CD8-positive, alpha-beta memory T cell (primary cell): Measurements from ENCODE around the gene RNASE12. TPM values are rescaled to one million over a fixed set of nuclear protein-coding genes. Genes with fewer than 3 reads are reported as not detected.
"Not testable (repeated sequence)": the region's sequence is repeated elsewhere in the genome, so short reads cannot be mapped to it uniquely, and the experiment has no call there.

Source experiments
- CTCF ChIA-PET: fragments of 350-600 bp; sonication (Branson Sonifier 250); formaldehyde crosslinking; loops from one replicate; lab custom pipeline; 2021; ENCODE audit warnings: antibody characterized with exemption; lab: Charles Lee
- POLR2A ChIA-PET: fragments of 350-600 bp; sonication (Branson Sonifier 250); formaldehyde crosslinking; loops from one replicate; lab custom pipeline; 2021; ENCODE audit warnings: antibody characterized with exemption; lab: Charles Lee
- DNase-seq, 5 donors: peaks; one replicate each; pipeline versions ENCODE4 v3.0.0 to v3.0.0-alpha.2; 2020 to 2022; ENCODE audit warnings: mixed read lengths in 1 of 5
- H3K27ac ChIP-seq: one replicate; pipeline ENCODE4 v1.7.0; 2013; ENCODE audit warnings: low read depth, mild to moderate bottlenecking, low read length, moderate library complexity
- H3K27me3 ChIP-seq: 2 replicates; pipeline ENCODE4 v1.7.0; 2013; ENCODE audit warnings: low read length, mild to moderate bottlenecking; ENCODE audit not compliant: insufficient read depth, poor library complexity, severe bottlenecking
- H3K36me3 ChIP-seq: 2 replicates; pipeline ENCODE4 v1.7.0; 2013; ENCODE audit warnings: mild to moderate bottlenecking, low read length, moderate library complexity; ENCODE audit not compliant: insufficient read depth
- H3K4me1 ChIP-seq: 2 replicates; pipeline ENCODE4 v1.7.0; 2013; ENCODE audit warnings: mild to moderate bottlenecking, low read length, moderate library complexity; ENCODE audit not compliant: insufficient read depth
- H3K4me3 ChIP-seq: 2 replicates; pipeline ENCODE4 v1.7.0; 2013; ENCODE audit warnings: mild to moderate bottlenecking, low read length
- H3K9me3 ChIP-seq: 2 replicates; pipeline ENCODE4 v1.7.0; 2013; ENCODE audit warnings: mild to moderate bottlenecking, low read length
- H3K27ac Mint-ChIP-seq, 8 donors: one replicate each; pipeline ENCODE4 v1.8.0; 2020 to 2021; ENCODE audit warnings: mixed read lengths in 8 of 8, mild to moderate bottlenecking in 6 of 8, inconsistent platforms in 3 of 8, moderate library complexity in 3 of 8
- H3K27me3 Mint-ChIP-seq, 2 donors: one replicate each; pipeline ENCODE4 v1.8.0; 2020 to 2021; ENCODE audit warnings: mixed read lengths in 2 of 2, mild to moderate bottlenecking in 1 of 2, moderate library complexity in 1 of 2
- H3K36me3 Mint-ChIP-seq, 3 donors: one replicate each; pipeline ENCODE4 v1.8.0; 2020 to 2021; ENCODE audit warnings: mixed read lengths in 3 of 3, inconsistent platforms in 1 of 3, mild to moderate bottlenecking in 1 of 3
- H3K4me1 Mint-ChIP-seq, 3 donors: one replicate each; pipeline ENCODE4 v1.8.0; 2020 to 2021; ENCODE audit warnings: mixed read lengths in 3 of 3, inconsistent platforms in 1 of 3, mild to moderate bottlenecking in 1 of 3
- H3K4me3 Mint-ChIP-seq, 7 donors: one replicate each; pipeline ENCODE4 v1.8.0; 2020 to 2021; ENCODE audit warnings: mixed read lengths in 7 of 7, mild to moderate bottlenecking in 6 of 7, moderate library complexity in 4 of 7, inconsistent platforms in 2 of 7
- H3K9me3 Mint-ChIP-seq, 5 donors: one replicate each; pipeline ENCODE4 v1.8.0; 2020 to 2022; ENCODE audit warnings: mixed read lengths in 5 of 5, mild to moderate bottlenecking in 3 of 5, moderate library complexity in 2 of 5, inconsistent platforms in 1 of 5
- polyA plus RNA-seq: library from polyadenylated mRNA; unstranded; fragments of 300-500 nt; fragmentation: Illumina TruSeq; gene quantifications from one replicate; pipeline ENCODE4 v1.2.3, GENCODE V29; 2021
- total RNA-seq, 2 experiments: library from RNA; stranded (reverse); gene quantifications; one replicate each; pipeline ENCODE4 v1.2.3, GENCODE V29; 2021

RNASE12 gene
- total and polyA plus RNA-seq, 3 experiments from 2014 or later, result not detected

- CTCF ChIA-PET, H3K27ac Mint-ChIP-seq: not testable (repeated sequence)
- H3K9me3 Mint-ChIP-seq, result peaks cover 0 to 16% (median 9%) of the 10 kb centered on the region in 5 donors
Measured at GRCh38 chr14:20572382-20572990, 18.7 kb downstream of the RNASE12 start.

GRCh38 chr14:20570720-20571119 lies 20.5 kb downstream of the RNASE12 start:
- POLR2A ChIA-PET, H3K9me3 ChIP-seq, H3K4me3 ChIP-seq, H3K27ac ChIP-seq, H3K27me3 ChIP-seq, H3K36me3 ChIP-seq, H3K27ac Mint-ChIP-seq, H3K4me1 ChIP-seq, DNase-seq, CTCF ChIA-PET, H3K4me3 Mint-ChIP-seq: not testable (repeated sequence)
- Mint-ChIP-seq H3K27me3 (peaks cover 8 to 11% of the 10 kb centered on the region in 2 donors), H3K36me3 (peaks cover 0 to 23% (median 0%) of the 10 kb centered on the region in 3 donors), H3K9me3 (peaks cover 0 to 16% (median 9%) of the 10 kb centered on the region in 5 donors), H3K4me1 (peaks cover 3 to 13% (median 11%) of the 10 kb centered on the region in 3 donors)

More at GRCh38 chr14:20572382-20572990, 18.7 kb downstream of the RNASE12 start:
- H3K4me3 ChIP-seq, POLR2A ChIA-PET, H3K36me3 ChIP-seq, H3K4me1 ChIP-seq, H3K27me3 ChIP-seq, H3K27ac ChIP-seq, H3K4me1 Mint-ChIP-seq, H3K4me3 Mint-ChIP-seq, DNase-seq, H3K9me3 ChIP-seq: not testable (repeated sequence)
- peaks cover 8 to 11% of the 10 kb centered on the region in 2 donors for H3K27me3 Mint-ChIP-seq
- peaks cover 0 to 20% (median 0%) of the 10 kb centered on the region in 3 donors for H3K36me3 Mint-ChIP-seq

- H3K4me3 Mint-ChIP-seq, H3K4me3 ChIP-seq, H3K27me3 ChIP-seq, H3K27ac Mint-ChIP-seq, POLR2A ChIA-PET, H3K9me3 ChIP-seq, CTCF ChIA-PET, DNase-seq, H3K36me3 ChIP-seq, H3K27ac ChIP-seq, H3K4me1 ChIP-seq: not testable (repeated sequence)
- H3K9me3 Mint-ChIP-seq, result peaks cover 0 to 16% (median 9%) of the 10 kb centered on the region in 5 donors
- H3K27me3 Mint-ChIP-seq, result peaks cover 8 to 11% of the 10 kb centered on the region in 2 donors
- H3K4me1 Mint-ChIP-seq, result peaks cover 3 to 13% (median 11%) of the 10 kb centered on the region in 3 donors
- peaks cover 0 to 23% (median 0%) of the 10 kb centered on the region in 3 donors for H3K36me3 Mint-ChIP-seq
Measured at GRCh38 chr14:20569865-20570264, 21.3 kb downstream of the RNASE12 start.

- Histone ChIP-seq H3K4me1 (no peaks in the 10 kb centered on the region), H3K36me3 (no peaks in the 10 kb centered on the region), H3K9me3 (peaks cover 5% of the 10 kb centered on the region), H3K27me3 (no peaks in the 10 kb centered on the region), H3K4me3 (no peak overlapping the region), H3K27ac (no peak overlapping the region)
- ChIA-PET CTCF (no interaction called here), POLR2A (no interaction called here)
- Mint-ChIP-seq H3K27ac (no peak overlapping the region), H3K9me3 (peaks cover 0 to 16% (median 9%) of the 10 kb centered on the region in 5 donors), H3K27me3 (peaks cover 8 to 11% of the 10 kb centered on the region in 2 donors), H3K4me3 (no peak overlapping the region), H3K4me1 (peaks cover 3 to 13% (median 11%) of the 10 kb centered on the region in 3 donors), H3K36me3 (peaks cover 0 to 23% (median 0%) of the 10 kb centered on the region in 3 donors)
- DNase-seq, result no peak
Measured at GRCh38 chr14:20569066-20569465, 22.1 kb downstream of the RNASE12 start.

GRCh38 chr14:20568393-20568792 lies 22.8 kb downstream of the RNASE12 start:
- Mint-ChIP-seq H3K36me3 (peaks cover 0 to 23% (median 0%) of the 10 kb centered on the region in 3 donors), H3K4me1 (peaks cover 3 to 13% (median 11%) of the 10 kb centered on the region in 3 donors), H3K9me3 (peaks cover 0 to 16% (median 9%) of the 10 kb centered on the region in 5 donors), H3K4me3 (no peak overlapping the region), H3K27me3 (peaks cover 8 to 11% of the 10 kb centered on the region in 2 donors), H3K27ac (no peak overlapping the region)
- Histone ChIP-seq H3K27ac (no peak overlapping the region), H3K9me3 (peaks cover 5% of the 10 kb centered on the region), H3K4me3 (no peak overlapping the region), H3K4me1 (no peaks in the 10 kb centered on the region), H3K27me3 (no peaks in the 10 kb centered on the region), H3K36me3 (no peaks in the 10 kb centered on the region)
- ChIA-PET CTCF (no interaction called here), POLR2A (no interaction called here)
- DNase-seq, result no peak

GRCh38 chr14:20567199-20567598 lies 24.0 kb downstream of the RNASE12 start:
- H3K4me3 Mint-ChIP-seq, H3K27me3 ChIP-seq, DNase-seq, POLR2A ChIA-PET, CTCF ChIA-PET, H3K4me3 ChIP-seq, H3K27me3 Mint-ChIP-seq, H3K27ac Mint-ChIP-seq, H3K36me3 ChIP-seq, H3K4me1 ChIP-seq, H3K27ac ChIP-seq, H3K9me3 ChIP-seq: not testable (repeated sequence)
- peaks cover 0 to 23% (median 0%) of the 10 kb centered on the region in 3 donors for H3K36me3 Mint-ChIP-seq
- H3K4me1 Mint-ChIP-seq, result peaks cover 3 to 13% (median 11%) of the 10 kb centered on the region in 3 donors
- peaks cover 0 to 16% (median 9%) of the 10 kb centered on the region in 5 donors for H3K9me3 Mint-ChIP-seq

- no peaks in the 10 kb centered on the region for H3K4me1 ChIP-seq
- Mint-ChIP-seq H3K4me1 (peaks cover 3 to 13% (median 11%) of the 10 kb centered on the region in 3 donors), H3K27me3 (peaks cover 0 to 9% of the 10 kb centered on the region in 2 donors), H3K27ac (no peak overlapping the region), H3K4me3 (no peak overlapping the region), H3K36me3 (peaks cover 0 to 14% (median 0%) of the 10 kb centered on the region in 3 donors), H3K9me3 (peaks cover 0 to 14% (median 9%) of the 10 kb centered on the region in 5 donors)
- POLR2A ChIA-PET, result no interaction called here
- peaks cover 5% of the 10 kb centered on the region for H3K9me3 ChIP-seq
- H3K27ac ChIP-seq, result no peak overlapping the region
- H3K4me3 ChIP-seq, result no peak overlapping the region
- CTCF ChIA-PET, result no interaction called here
- DNase-seq, result no peak
- H3K27me3 ChIP-seq, result no peaks in the 10 kb centered on the region
- H3K36me3 ChIP-seq, result no peaks in the 10 kb centered on the region
Measured at GRCh38 chr14:20564501-20564997, 26.6 kb downstream of the RNASE12 start.

- no peak overlapping the region for H3K27ac ChIP-seq
- no peaks in the 10 kb centered on the region for H3K36me3 ChIP-seq
- Mint-ChIP-seq H3K27ac (peak overlapping the region in 1 of 8 donors; percentile 2), H3K4me1 (peaks cover 3 to 13% (median 11%) of the 10 kb centered on the region in 3 donors), H3K27me3 (peaks cover 0 to 9% of the 10 kb centered on the region in 2 donors), H3K4me3 (no peak overlapping the region), H3K9me3 (peaks cover 0 to 11% (median 9%) of the 10 kb centered on the region in 5 donors), H3K36me3 (peaks cover 0 to 8% (median 0%) of the 10 kb centered on the region in 3 donors)
- no peaks in the 10 kb centered on the region for H3K4me1 ChIP-seq
- no peaks in the 10 kb centered on the region for H3K27me3 ChIP-seq
- CTCF ChIA-PET, result no interaction called here
- POLR2A ChIA-PET, result no interaction called here
- no peak for DNase-seq
- H3K4me3 ChIP-seq, result no peak overlapping the region
- peaks cover 4% of the 10 kb centered on the region for H3K9me3 ChIP-seq
Measured at GRCh38 chr14:20563971-20564370, 27.2 kb downstream of the RNASE12 start.
